GM10248 (cell line): ENCODE measurements around the gene MMP15.
A peak's percentile ranks its signal among the peaks of the same experiment; 100 is the strongest.
"Not testable (repeated sequence)": the region's sequence is repeated elsewhere in the genome, so short reads cannot be mapped to it uniquely, and the experiment has no call there.

Experiments
- CTCF ChIA-PET: fragments of 300-600 bp; sonication (Branson Sonifier 250); formaldehyde crosslinking; extraction: SDS; loops from one replicate; lab custom pipeline; 2021; ENCODE audit warnings: antibody characterized with exemption; lab: Yijun Ruan, JAX
- POLR2A ChIA-PET: fragments of 350-650 bp; sonication (Branson Sonifier 250); formaldehyde crosslinking; extraction: SDS; loops from one replicate; lab custom pipeline; 2020; ENCODE audit warnings: antibody characterized with exemption; lab: Yijun Ruan, JAX
- DNase-seq: peaks from one replicate; pipeline ENCODE4 v3.0.0; 2012; ENCODE audit errors: extremely low spot score
- CTCF ChIP-seq: IDR thresholded peaks from 2 replicates; pipeline ENCODE4 v1.5.1; 2012; ENCODE audit warnings: mild to moderate bottlenecking, low read depth; ENCODE audit errors: extremely low read depth, missing control alignments, control extremely low read depth

Gene MMP15

DNA sequence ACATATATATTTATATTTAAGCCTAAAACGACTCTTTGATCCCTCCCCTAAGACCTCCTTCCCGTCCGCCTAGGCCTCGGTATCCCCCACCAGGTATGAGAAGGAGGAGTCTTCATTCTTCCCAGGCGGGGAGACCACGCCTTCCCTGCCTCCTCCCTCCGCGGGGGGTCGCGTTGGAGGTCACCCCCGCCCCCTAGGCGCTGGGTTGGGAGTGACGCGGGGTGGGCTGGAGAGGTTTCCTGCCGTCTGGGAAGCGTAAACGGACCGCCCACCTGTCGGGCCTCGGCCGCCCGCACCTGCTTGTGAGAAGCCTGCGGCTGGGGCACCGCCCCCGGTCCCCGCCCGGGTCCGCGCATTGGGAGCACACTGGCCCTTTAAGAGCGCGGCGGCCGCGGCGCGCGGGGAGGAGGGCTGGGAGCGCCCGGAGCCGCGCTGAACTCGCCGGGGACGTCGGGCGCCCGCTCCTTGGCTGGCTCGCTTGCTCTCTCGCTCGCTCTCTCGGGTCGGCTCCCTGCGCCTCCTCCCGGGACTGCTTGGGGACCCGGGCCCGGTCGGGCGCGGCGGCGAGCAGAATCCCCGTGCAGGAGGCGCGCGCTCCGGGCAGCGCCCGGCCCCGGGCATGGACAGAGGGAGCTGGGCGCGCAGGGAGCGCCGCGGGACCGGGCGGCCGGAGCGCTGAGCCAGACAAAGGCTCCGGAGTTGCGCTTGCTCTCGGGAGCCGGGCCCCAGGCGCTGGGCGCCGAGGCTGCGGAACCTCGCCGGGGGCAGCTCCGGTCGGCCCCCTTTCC, at the start of gene MMP15:
Gene MMP15, plus strand, starts transcription at position 404 of the 788 bp plus-strand sequence. CDS start 597 bp downstream, outside the sequence.
- POLR2A ChIA-PET = no interaction called here
- peak; percentile 75 for DNase-seq
- TF ChIP-seq CTCF = no peak
- CTCF ChIA-PET = interaction anchor here (1.1 to 2.5 kb wide), 2 partner anchors 72 to 96 kb away, joined by 4 to 8 read pairs; no protein-coding TSS in a partner anchor

- no peak for TF ChIP-seq CTCF
- no peak for DNase-seq
- ChIA-PET CTCF (interaction anchor here (1.0 kb wide), 1 partner anchor 9 kb away, joined by 3 read pairs; no protein-coding TSS in a partner anchor), POLR2A (no interaction called here)
Measured at GRCh38 chr16:57976331-57976796, 49.2 kb upstream of the MMP15 start.

DNA sequence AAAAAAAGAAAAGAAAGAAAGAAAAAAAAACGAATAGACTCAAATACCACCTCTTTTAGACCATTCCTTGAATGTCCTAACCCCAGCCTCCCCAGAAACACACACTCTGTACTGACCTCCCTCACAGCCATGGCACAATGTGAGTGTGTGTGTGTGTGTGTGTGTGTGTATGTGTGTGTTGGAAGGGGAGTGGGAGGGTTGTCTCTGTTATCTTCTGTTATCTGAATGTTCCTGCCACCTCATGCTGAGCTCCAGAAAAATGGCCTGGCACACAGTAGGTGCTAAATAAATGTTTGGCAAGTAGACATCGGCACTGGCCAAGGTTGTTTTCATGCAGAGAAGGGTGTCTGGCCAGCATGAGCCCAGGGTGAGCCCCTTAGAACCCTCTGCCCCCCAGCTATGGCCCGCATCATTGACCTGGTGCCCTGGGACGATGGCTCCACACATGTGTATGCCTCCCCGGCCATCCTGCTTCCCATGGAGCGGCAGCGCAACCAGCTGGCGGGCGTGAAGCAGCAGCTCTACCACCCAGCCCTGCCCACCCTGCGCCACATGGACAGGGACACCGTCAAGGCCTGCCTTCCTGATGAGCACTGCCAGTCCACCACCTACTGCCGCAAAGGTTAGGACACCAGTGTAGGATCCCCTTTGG, 48.0 kb upstream of the MMP15 start:
- no peak for DNase-seq
- CTCF ChIA-PET = interaction anchor here (0.6 kb wide), 1 partner anchor 10 kb away, joined by 3 read pairs; no protein-coding TSS in a partner anchor
- POLR2A ChIA-PET = no interaction called here
- no peak for TF ChIP-seq CTCF

GRCh38 chr16:57978070-57978465, 47.5 kb upstream of the MMP15 start:
- POLR2A ChIA-PET, DNase-seq: not testable (repeated sequence)
- CTCF ChIA-PET = interaction anchor here (0.6 kb wide), 1 partner anchor 11 kb away, joined by 3 read pairs; no protein-coding TSS in a partner anchor

DNA sequence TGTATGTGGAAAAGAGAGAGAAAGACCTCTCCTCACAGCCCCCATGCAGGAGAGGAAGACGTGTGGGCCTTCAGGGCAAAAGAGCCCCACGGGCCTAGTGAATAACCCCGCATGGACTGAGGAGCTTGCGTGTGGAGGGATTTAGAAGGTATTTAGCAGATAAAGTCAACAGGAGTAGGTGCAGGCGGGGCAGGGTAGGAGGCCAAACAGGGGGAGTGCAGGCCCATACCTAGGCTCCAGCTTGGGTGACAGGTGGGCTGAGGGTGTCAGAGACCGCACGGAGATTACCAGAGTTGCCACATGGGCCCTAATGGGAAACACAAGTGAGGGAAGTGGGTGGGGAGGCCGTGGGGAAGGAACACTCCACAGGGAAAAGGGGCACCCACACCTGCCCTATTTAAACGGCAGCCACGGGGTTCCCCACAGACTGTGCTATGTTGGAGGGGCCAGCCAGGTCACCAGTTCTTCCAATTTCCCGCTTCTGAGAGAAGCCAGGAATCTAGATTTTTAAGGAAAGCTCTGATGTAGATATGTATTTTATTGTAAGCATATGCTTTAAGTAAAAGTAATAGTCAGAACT, 46.5 kb upstream of the MMP15 start:
- POLR2A ChIA-PET = no interaction called here
- no peak for TF ChIP-seq CTCF
- CTCF ChIA-PET = interaction anchor here (1.4 to 1.6 kb wide), 2 partner anchors 10 to 80 kb away, joined by 3 to 4 read pairs; no protein-coding TSS in a partner anchor
- no peak for DNase-seq

- ChIA-PET POLR2A (no interaction called here), CTCF (no interaction called here)
- no peak for DNase-seq
- TF ChIP-seq CTCF = no peak
Measured at GRCh38 chr16:57981636-57982035, 43.9 kb upstream of the MMP15 start.
